HEK293T (cell line): Measurements from ENCODE around the gene AQP11.

Experiments used
- ARNT ChIP-seq: fragments of 450-650 bp; IDR thresholded peaks from 2 replicates; pipeline ENCODE4 v1.6.1; 2017; ENCODE audit warnings: mild to moderate bottlenecking
- ELF4 ChIP-seq: fragments of 450-650 bp; IDR thresholded peaks from 2 replicates; pipeline ENCODE4 v1.6.1; 2017; ENCODE audit warnings: antibody characterized with exemption
- FOXK2 ChIP-seq: fragments of 450-650 bp; IDR thresholded peaks from 2 replicates; pipeline ENCODE4 v1.6.1; 2016; ENCODE audit warnings: mild to moderate bottlenecking
- HDGF ChIP-seq: fragments of 450-650 bp; IDR thresholded peaks from 2 replicates; pipeline ENCODE4 v1.6.1; 2017; ENCODE audit warnings: antibody characterized with exemption, borderline replicate concordance
- NFRKB ChIP-seq: fragments of 450-650 bp; IDR thresholded peaks from 2 replicates; pipeline ENCODE4 v1.6.1; 2016; ENCODE audit warnings: mild to moderate bottlenecking, moderate library complexity
- SP1 ChIP-seq: fragments of 450-650 bp; IDR thresholded peaks from 2 replicates; pipeline ENCODE4 v1.6.1; 2017
- SUZ12 ChIP-seq: fragments of 450-650 bp; IDR thresholded peaks from 2 replicates; pipeline ENCODE4 v1.6.1; 2016; ENCODE audit warnings: mild to moderate bottlenecking
- ZNF384 ChIP-seq: fragments of 450-650 bp; IDR thresholded peaks from 2 replicates; pipeline ENCODE4 v1.6.1; 2016

- TF ChIP-seq SP1 (no peak), NFRKB (no peak), ARNT (no peak), ZNF384 (no peak), SUZ12 (no peak), ELF4 (no peak), HDGF (no peak), FOXK2 (no peak)
Observed at GRCh38 chr11:77580712-77581337, 8.9 kb upstream of the AQP11 start.
